ENCODE measurements around the gene GPR15LG. TPM values are rescaled to one million over a fixed set of nuclear protein-coding genes. Genes with fewer than 3 reads are reported as not detected.
A peak's percentile ranks its signal among the peaks of the same experiment; 100 is the strongest.

GPR15LG gene
- total and polyA plus RNA-seq, 10 of the 15 experiments (the other 5 are each of a cell fraction or from before 2014, with no cell fraction given): 1.1 to 12.2 (median 1.4) TPM

- TF ChIP-seq TARDBP (IDR thresholded peaks at IDR 0.05; ENCODE audit: borderline replicate concordance) (no peak), TCF12 (IDR thresholded peaks at IDR 0.05; ENCODE audit: low read depth, low read length) (no peak), SKIL (IDR thresholded peaks at IDR 0.05; ENCODE audit: low read depth, poor library complexity, severe bottlenecking) (no peak), CHD4 (IDR thresholded peaks at IDR 0.05) (no peak), ZNF217 (IDR thresholded peaks at IDR 0.05) (no peak), RBBP5 (conservative IDR thresholded peaks at IDR 0.05) (no peak), ZBTB40 (IDR thresholded peaks at IDR 0.05; ENCODE audit: borderline replicate concordance) (no peak), KDM1A (IDR thresholded peaks at IDR 0.05; ENCODE audit: borderline replicate concordance) (no peak), BHLHE40 (IDR thresholded peaks at IDR 0.05; ENCODE audit: borderline replicate concordance in 1 of 2, low read depth in 2 of 2, low read length in 1 of 2) (peak; percentile 96 to 97), JUND (IDR thresholded peaks at IDR 0.05; ENCODE audit: low read depth, low read length) (no peak), NKRF (conservative IDR thresholded peaks at IDR 0.05) (no peak), BCLAF1 (IDR thresholded peaks at IDR 0.05) (no peak), MAX (IDR thresholded peaks at IDR 0.05; ENCODE audit: low read depth, low read length) (0 out of 2 replicates have a peak, but pooled peaks have one; percentile 40), SUPT20H (IDR thresholded peaks at IDR 0.05; ENCODE audit: borderline replicate concordance, control insufficient read depth, low read depth, low read length) (no peak), ATF7 (IDR thresholded peaks at IDR 0.05; ENCODE audit: low read depth) (0 out of 2 replicates have a peak, but pooled peaks have one; percentile 18)
These were observed 5.6 kb downstream of the GPR15LG start (continued) for GRCh38 chr10:84179059-84179710.

All from GM12878 (cell line).